ENCODE results near the gene DCTPP1.

DNA sequence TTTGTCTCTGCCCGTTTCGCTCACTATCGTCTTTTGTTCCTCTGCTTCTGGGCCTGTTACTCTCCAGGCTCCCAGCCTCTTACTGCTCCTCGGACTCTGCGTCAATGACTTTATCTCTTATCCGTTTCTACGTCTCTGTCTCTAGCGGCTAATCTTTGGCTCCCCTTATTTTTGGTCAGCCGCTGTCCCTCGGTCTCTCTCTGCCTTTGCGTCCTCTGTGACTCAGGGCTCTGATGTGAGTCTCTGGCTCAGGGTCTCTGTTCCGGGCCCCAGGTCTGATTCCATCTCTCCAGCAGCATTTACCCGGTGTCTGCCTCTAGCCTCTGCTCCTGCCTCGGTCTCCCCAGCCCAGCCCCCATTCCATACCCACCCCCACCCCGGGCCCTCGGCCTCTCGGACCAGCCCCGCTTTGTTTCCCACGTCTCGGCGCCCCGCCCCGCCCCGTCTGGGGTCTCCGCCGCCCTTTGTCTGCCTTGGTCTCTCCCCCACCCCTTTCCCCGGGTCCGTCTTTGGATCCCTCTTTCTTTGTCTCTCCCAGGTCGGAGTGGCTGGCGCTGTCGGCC lies 35.2 kb downstream of the DCTPP1 start:
- TF ChIP-seq POLR2A (IDR thresholded peaks at IDR 0.05) = no peak
- TF ChIP-seq, protein P1, sequence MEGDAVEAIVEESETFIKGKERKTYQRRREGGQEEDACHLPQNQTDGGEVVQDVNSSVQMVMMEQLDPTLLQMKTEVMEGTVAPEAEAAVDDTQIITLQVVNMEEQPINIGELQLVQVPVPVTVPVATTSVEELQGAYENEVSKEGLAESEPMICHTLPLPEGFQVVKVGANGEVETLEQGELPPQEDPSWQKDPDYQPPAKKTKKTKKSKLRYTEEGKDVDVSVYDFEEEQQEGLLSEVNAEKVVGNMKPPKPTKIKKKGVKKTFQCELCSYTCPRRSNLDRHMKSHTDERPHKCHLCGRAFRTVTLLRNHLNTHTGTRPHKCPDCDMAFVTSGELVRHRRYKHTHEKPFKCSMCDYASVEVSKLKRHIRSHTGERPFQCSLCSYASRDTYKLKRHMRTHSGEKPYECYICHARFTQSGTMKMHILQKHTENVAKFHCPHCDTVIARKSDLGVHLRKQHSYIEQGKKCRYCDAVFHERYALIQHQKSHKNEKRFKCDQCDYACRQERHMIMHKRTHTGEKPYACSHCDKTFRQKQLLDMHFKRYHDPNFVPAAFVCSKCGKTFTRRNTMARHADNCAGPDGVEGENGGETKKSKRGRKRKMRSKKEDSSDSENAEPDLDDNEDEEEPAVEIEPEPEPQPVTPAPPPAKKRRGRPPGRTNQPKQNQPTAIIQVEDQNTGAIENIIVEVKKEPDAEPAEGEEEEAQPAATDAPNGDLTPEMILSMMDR (IDR thresholded peaks at IDR 0.05) = no peak

Measured in lower leg skin (tissue), 3 donors.